HG03064 (cell line): ENCODE data around the gene SKAP1.

Source experiments
- ATAC-seq: cut with Tn5 transposase; IDR thresholded peaks from one replicate; pipeline ENCODE4 v1.9.1; 2021; ENCODE audit warnings: low read depth; ENCODE audit not compliant: unreplicated experiment

The SKAP1 gene

GRCh38 chr17:48095611-48096010 lies 334.4 kb downstream of the SKAP1 start:
- no peak for ATAC-seq

GRCh38 chr17:48093341-48094045 lies 336.5 kb downstream of the SKAP1 start:
- ATAC-seq, result no peak

GRCh38 chr17:48084932-48085331 lies 345.1 kb downstream of the SKAP1 start:
- ATAC-seq, result no peak
